ENCODE data around the gene LYZL6. TPM values are rescaled to one million over a fixed set of nuclear protein-coding genes. Genes with fewer than 3 reads are reported as not detected.

Gene LYZL6
- total RNA-seq, 1 donor from 2014 or later = not detected

DNA sequence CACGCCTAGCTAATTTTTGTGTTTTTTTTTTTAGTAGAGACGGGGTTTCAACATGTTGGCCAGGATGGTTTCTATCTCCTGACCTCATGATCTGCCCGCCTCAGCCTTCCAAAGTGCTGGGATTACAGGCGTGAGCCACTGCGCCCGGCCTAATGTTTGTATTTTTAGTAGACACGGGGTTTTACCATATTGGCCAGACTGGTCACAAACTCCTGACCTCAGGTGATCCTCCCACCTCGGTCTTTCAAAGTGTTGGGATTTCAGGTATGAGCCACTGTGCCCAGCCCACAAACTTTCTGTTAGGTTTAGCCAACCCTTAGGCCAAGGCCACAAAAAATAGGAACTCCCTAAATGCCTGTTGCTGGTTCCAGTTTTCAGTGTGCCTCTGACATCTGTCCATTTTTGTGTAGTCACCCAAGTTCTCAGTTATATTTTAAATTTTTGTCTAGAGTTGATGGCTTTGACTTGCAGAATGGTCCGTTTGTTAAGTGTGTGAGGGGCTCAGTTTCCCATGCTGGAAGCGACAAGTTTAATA, 25.1 kb upstream of the LYZL6 start:
- peaks cover 26% of the 10 kb centered on the region for H3K4me1 Mint-ChIP-seq
- no peak overlapping the region for H3K4me3 Mint-ChIP-seq
- no peak for DNase-seq (ENCODE audit: low read depth, low spot score)
- peaks cover 18% of the 10 kb centered on the region for H3K27me3 Mint-ChIP-seq (ENCODE audit: low read depth)
- no peak for TF ChIP-seq CTCF (conservative IDR thresholded peaks at IDR 0.05)
- H3K27ac Mint-ChIP-seq (ENCODE audit: unreplicated experiment) = no peak overlapping the region
- H3K36me3 Mint-ChIP-seq (ENCODE audit: low read depth) = no peaks in the 10 kb centered on the region
- no peaks in the 10 kb centered on the region for H3K9me3 Mint-ChIP-seq

DNA sequence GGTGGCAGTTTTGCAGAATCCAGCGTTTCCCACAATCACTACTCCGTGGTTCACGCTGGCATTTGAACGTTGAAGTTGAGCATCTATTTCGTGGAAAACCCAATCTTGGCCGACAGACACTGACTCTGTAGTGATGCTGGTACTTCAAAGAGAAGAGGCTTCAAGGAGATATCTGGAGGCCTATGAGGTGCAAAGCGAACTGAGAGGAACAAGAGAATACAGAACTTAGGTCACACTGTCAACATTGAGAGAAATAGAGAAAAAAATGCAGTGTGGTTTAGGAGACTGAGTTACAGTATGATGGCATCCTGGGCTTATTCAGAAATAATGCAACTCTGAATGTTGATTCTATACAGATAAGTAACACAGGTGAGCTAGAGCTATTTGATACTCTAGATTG, 21.8 kb upstream of the LYZL6 start:
- peaks cover 5% of the 10 kb centered on the region for H3K4me1 Mint-ChIP-seq
- TF ChIP-seq CTCF (conservative IDR thresholded peaks at IDR 0.05) = no peak
- no peaks in the 10 kb centered on the region for H3K36me3 Mint-ChIP-seq (ENCODE audit: low read depth)
- H3K9me3 Mint-ChIP-seq = no peaks in the 10 kb centered on the region
- H3K27ac Mint-ChIP-seq (ENCODE audit: unreplicated experiment) = no peak overlapping the region
- H3K27me3 Mint-ChIP-seq (ENCODE audit: low read depth) = peaks cover 20% of the 10 kb centered on the region
- H3K4me3 Mint-ChIP-seq = no peak overlapping the region
- DNase-seq (ENCODE audit: low read depth, low spot score) = no peak

DNA sequence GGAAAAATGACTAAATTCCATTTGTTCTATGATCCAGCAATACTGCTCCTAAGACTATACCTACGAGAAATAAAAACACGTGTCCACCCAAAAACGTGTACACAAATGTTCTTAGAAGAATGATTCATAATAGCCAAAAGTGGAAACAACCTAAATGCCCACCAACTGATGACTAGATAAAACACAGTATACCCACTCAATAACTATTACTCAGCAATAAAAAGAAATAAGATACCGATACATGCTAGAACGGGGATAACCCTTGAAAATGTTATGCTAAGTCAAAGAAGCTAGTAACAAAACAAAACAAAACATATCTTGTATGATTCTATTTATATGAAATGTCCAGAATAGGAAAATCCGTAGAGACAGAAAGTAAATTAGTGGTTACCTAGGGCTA, 20.1 kb upstream of the LYZL6 start:
- H3K27me3 Mint-ChIP-seq (ENCODE audit: low read depth) = peaks cover 23% of the 10 kb centered on the region
- H3K36me3 Mint-ChIP-seq (ENCODE audit: low read depth) = no peaks in the 10 kb centered on the region
- H3K9me3 Mint-ChIP-seq = no peaks in the 10 kb centered on the region
- no peaks in the 10 kb centered on the region for H3K4me1 Mint-ChIP-seq
- H3K4me3 Mint-ChIP-seq = no peak overlapping the region
- TF ChIP-seq CTCF (conservative IDR thresholded peaks at IDR 0.05) = no peak
- no peak for DNase-seq (ENCODE audit: low read depth, low spot score)
- no peak overlapping the region for H3K27ac Mint-ChIP-seq (ENCODE audit: unreplicated experiment)

- peaks cover 24% of the 10 kb centered on the region for H3K27me3 Mint-ChIP-seq (ENCODE audit: low read depth)
- no peaks in the 10 kb centered on the region for H3K36me3 Mint-ChIP-seq (ENCODE audit: low read depth)
- H3K27ac Mint-ChIP-seq (ENCODE audit: unreplicated experiment) = no peak overlapping the region
- peaks cover 2% of the 10 kb centered on the region for H3K9me3 Mint-ChIP-seq
- DNase-seq (ENCODE audit: low read depth, low spot score) = no peak
- TF ChIP-seq CTCF (conservative IDR thresholded peaks at IDR 0.05) = no peak
- H3K4me3 Mint-ChIP-seq = no peak overlapping the region
- no peaks in the 10 kb centered on the region for H3K4me1 Mint-ChIP-seq
Measured at GRCh38 chr17:35953720-35954119, 10.2 kb upstream of the LYZL6 start.

GRCh38 chr17:35949401-35949800, 5.9 kb upstream of the LYZL6 start:
- Mint-ChIP-seq H3K36me3 (ENCODE audit: low read depth) (no peaks in the 10 kb centered on the region), H3K4me3 (no peak overlapping the region), H3K4me1 (no peaks in the 10 kb centered on the region), H3K9me3 (no peaks in the 10 kb centered on the region), H3K27ac (ENCODE audit: unreplicated experiment) (no peak overlapping the region), H3K27me3 (ENCODE audit: low read depth) (peaks cover 5% of the 10 kb centered on the region)
- no peak for DNase-seq (ENCODE audit: low read depth, low spot score)
- TF ChIP-seq CTCF (conservative IDR thresholded peaks at IDR 0.05) = no peak

GRCh38 chr17:35948092-35948491, 4.6 kb upstream of the LYZL6 start:
- TF ChIP-seq CTCF (conservative IDR thresholded peaks at IDR 0.05) = no peak
- Mint-ChIP-seq H3K4me1 (no peaks in the 10 kb centered on the region), H3K36me3 (ENCODE audit: low read depth) (no peaks in the 10 kb centered on the region), H3K4me3 (no peak overlapping the region), H3K27ac (ENCODE audit: unreplicated experiment) (no peak overlapping the region), H3K9me3 (no peaks in the 10 kb centered on the region), H3K27me3 (ENCODE audit: low read depth) (no peaks in the 10 kb centered on the region)
- DNase-seq (ENCODE audit: low read depth, low spot score) = no peak
